HepG2 (cell line): ENCODE data around the gene DPEP2NB. TPM values are rescaled to one million over a fixed set of nuclear protein-coding genes. Genes with fewer than 3 reads are reported as not detected.
A peak's percentile ranks its signal among the peaks of the same experiment; 100 is the strongest.

Experiments used
- EED ChIP-seq: sonication (generic); formaldehyde crosslinking; IDR thresholded peaks from 2 replicates; pipeline ENCODE4 v1.5.0; 2020; ENCODE audit warnings: mild to moderate bottlenecking, missing genetic modification reagents
- GATAD2A ChIP-seq: IDR thresholded peaks from 2 replicates; pipeline ENCODE4 v1.6.1; 2016
- HOXA5 ChIP-seq: sonication (generic); formaldehyde crosslinking; IDR thresholded peaks from 2 replicates; pipeline ENCODE4 v1.4.0; 2020; ENCODE audit warnings: missing genetic modification reagents
- REPIN1 ChIP-seq: sonication (generic); formaldehyde crosslinking; IDR thresholded peaks from 2 replicates; pipeline ENCODE4 v1.8.0; 2022; ENCODE audit warnings: missing genetic modification reagents, low read depth, mild to moderate bottlenecking, borderline replicate concordance
- SNAI1 ChIP-seq: sonication (generic); formaldehyde crosslinking; IDR thresholded peaks from 2 replicates; pipeline ENCODE4 v1.5.0; 2020; ENCODE audit warnings: mild to moderate bottlenecking, missing genetic modification reagents, borderline replicate concordance
- ZFP1 ChIP-seq: IDR thresholded peaks from 2 replicates; pipeline ENCODE4 v1.6.1; 2016
- ZFY ChIP-seq: sonication (generic); formaldehyde crosslinking; IDR thresholded peaks from 2 replicates; pipeline ENCODE4 v1.4.0; 2020; ENCODE audit warnings: missing genetic modification reagents
- ZNF263 ChIP-seq: sonication (generic); formaldehyde crosslinking; IDR thresholded peaks from 2 replicates; pipeline ENCODE4 v1.4.0; 2020; ENCODE audit warnings: missing genetic modification reagents
- ZNF343 ChIP-seq: sonication (generic); formaldehyde crosslinking; IDR thresholded peaks from 2 replicates; pipeline ENCODE4 v1.4.0; 2020; ENCODE audit warnings: mild to moderate bottlenecking, missing genetic modification reagents
- ZNF383 ChIP-seq: sonication (generic); formaldehyde crosslinking; IDR thresholded peaks from 2 replicates; pipeline ENCODE4 v1.4.0; 2020; ENCODE audit warnings: missing genetic modification reagents, mild to moderate bottlenecking, borderline replicate concordance
- ZNF496 ChIP-seq: sonication (generic); formaldehyde crosslinking; IDR thresholded peaks from 2 replicates; pipeline ENCODE4 v1.8.1; 2023; ENCODE audit warnings: mild to moderate bottlenecking, moderate library complexity, missing genetic modification reagents; ENCODE audit not compliant: insufficient replicate concordance
- ZNF614 ChIP-seq: IDR thresholded peaks from 2 replicates; pipeline ENCODE4 v1.6.1; 2018; ENCODE audit warnings: missing biosample characterization, missing genetic modification reagents, inconsistent platforms, borderline replicate concordance
- ZNF777 ChIP-seq: sonication (generic); formaldehyde crosslinking; IDR thresholded peaks from 2 replicates; pipeline ENCODE4 v1.4.0; 2020; ENCODE audit warnings: missing genetic modification reagents
- ZNF790 ChIP-seq: sonication (generic); formaldehyde crosslinking; IDR thresholded peaks from 2 replicates; pipeline ENCODE4 v1.8.0; 2022; ENCODE audit warnings: missing genetic modification reagents, mild to moderate bottlenecking, borderline replicate concordance
- ZNF792 ChIP-seq: IDR thresholded peaks from 2 replicates; pipeline ENCODE4 v1.6.1; 2016
- polyA plus RNA-seq, 8 experiments: library from polyadenylated mRNA; depleted of rRNA in 3 of 8; stranded (reverse) in 7 of 8; unstranded in 1 of 8; fragments of >200 nt; fragmentation: Illumina TruSeq in 4 of 8; extraction: Trizol in 4 of 8; gene quantifications; 2 replicates each; pipeline versions ENCODE4 v1.2.1 to v1.2.3, GENCODE V29; 2011 to 2016; ENCODE audit warnings: low read depth in 4 of 8, missing spikeins in 1 of 8, mixed read lengths in 1 of 8; ENCODE audit not compliant: insufficient read depth in 1 of 8
- total RNA-seq, 5 experiments: library from RNA; depleted of rRNA; stranded (reverse); fragments of >200 nt; fragmentation: Illumina TruSeq; extraction: Trizol; gene quantifications; 2 replicates each; pipeline ENCODE4 v1.2.3, GENCODE V29; 2016; ENCODE audit warnings: low read depth in 1 of 5
- TF ChIP-seq, protein P1 (sequence below): sonication (generic); formaldehyde crosslinking; IDR thresholded peaks from 2 replicates; pipeline ENCODE4 v1.9.0; 2021; ENCODE audit warnings: missing genetic modification reagents, mild to moderate bottlenecking, borderline replicate concordance
- TF ChIP-seq, protein P2 (sequence below): sonication (generic); formaldehyde crosslinking; IDR thresholded peaks from 2 replicates; pipeline ENCODE4 v1.8.1; 2023; ENCODE audit warnings: mild to moderate bottlenecking, missing genetic modification reagents
- TF ChIP-seq, protein P3 (sequence below): sonication (generic); formaldehyde crosslinking; IDR thresholded peaks from 2 replicates; pipeline ENCODE4 v1.8.0; 2022; ENCODE audit warnings: mild to moderate bottlenecking, missing genetic modification reagents
- TF ChIP-seq, protein P4 (sequence below): IDR thresholded peaks from 2 replicates; pipeline ENCODE4 v1.6.1; 2016; ENCODE audit warnings: control low read depth
- TF ChIP-seq, protein P5 (sequence below): sonication (generic); formaldehyde crosslinking; IDR thresholded peaks from 2 replicates; pipeline ENCODE4 v1.4.0; 2020; ENCODE audit warnings: missing genetic modification reagents
- TF ChIP-seq, protein P6 (sequence below): sonication (generic); formaldehyde crosslinking; IDR thresholded peaks from 2 replicates; pipeline ENCODE4 v1.5.1; 2020; ENCODE audit warnings: missing genetic modification reagents, mild to moderate bottlenecking, borderline replicate concordance

DPEP2NB gene
- total and polyA plus RNA-seq, 2 of the 13 experiments (the other 11 are each of a cell fraction or from before 2014, with no cell fraction given): not detected

DNA sequence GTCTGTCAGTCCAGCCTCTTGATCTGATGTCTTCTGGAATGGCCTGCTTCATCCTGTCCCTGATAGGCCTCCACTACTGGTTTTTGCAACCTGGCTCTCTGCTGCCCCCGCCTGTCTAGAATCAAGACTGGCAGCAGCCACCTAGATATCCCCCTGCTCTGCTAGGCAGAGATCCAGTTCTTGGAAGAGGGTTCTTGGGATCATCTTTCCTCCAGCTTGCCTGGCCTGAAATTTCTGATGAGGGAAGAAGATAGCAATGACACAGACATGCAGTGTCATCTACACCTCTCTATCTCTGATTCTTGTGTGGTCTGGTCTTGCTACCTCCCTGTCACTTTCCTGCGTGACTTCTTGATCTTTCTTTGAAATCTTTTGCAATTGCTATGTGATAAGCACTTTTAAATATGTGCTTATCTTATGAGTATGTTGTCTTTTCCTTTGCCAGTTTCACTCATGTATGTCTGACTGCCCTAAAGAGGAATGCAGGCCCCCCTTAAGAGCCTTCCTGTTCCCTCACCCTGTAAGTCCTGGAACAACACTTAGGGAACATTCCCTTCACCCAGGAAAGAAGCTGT, 49.2 kb upstream of the DPEP2NB start (continued):
- no peak for TF ChIP-seq ZNF777 (CRISPR knock-in tag)
- TF ChIP-seq, protein P1, sequence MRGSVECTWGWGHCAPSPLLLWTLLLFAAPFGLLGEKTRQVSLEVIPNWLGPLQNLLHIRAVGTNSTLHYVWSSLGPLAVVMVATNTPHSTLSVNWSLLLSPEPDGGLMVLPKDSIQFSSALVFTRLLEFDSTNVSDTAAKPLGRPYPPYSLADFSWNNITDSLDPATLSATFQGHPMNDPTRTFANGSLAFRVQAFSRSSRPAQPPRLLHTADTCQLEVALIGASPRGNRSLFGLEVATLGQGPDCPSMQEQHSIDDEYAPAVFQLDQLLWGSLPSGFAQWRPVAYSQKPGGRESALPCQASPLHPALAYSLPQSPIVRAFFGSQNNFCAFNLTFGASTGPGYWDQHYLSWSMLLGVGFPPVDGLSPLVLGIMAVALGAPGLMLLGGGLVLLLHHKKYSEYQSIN (CRISPR knock-in tag): no peak
- 0 out of 2 replicates have a peak, but pooled peaks have one; percentile 49 for TF ChIP-seq HOXA5 (CRISPR knock-in tag)
- no peak for TF ChIP-seq SNAI1
- 0 out of 2 replicates have a peak, but pooled peaks have one; percentile 29 for TF ChIP-seq EED
- TF ChIP-seq ZFY (CRISPR knock-in tag): peak; percentile 65
- peak; percentile 49; the same call in 1 of the 2 replicates for TF ChIP-seq ZNF263 (CRISPR knock-in tag)
- TF ChIP-seq, protein P2, sequence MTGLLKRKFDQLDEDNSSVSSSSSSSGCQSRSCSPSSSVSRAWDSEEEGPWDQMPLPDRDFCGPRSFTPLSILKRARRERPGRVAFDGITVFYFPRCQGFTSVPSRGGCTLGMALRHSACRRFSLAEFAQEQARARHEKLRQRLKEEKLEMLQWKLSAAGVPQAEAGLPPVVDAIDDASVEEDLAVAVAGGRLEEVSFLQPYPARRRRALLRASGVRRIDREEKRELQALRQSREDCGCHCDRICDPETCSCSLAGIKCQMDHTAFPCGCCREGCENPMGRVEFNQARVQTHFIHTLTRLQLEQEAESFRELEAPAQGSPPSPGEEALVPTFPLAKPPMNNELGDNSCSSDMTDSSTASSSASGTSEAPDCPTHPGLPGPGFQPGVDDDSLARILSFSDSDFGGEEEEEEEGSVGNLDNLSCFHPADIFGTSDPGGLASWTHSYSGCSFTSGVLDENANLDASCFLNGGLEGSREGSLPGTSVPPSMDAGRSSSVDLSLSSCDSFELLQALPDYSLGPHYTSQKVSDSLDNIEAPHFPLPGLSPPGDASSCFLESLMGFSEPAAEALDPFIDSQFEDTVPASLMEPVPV (CRISPR knock-in tag): no peak
- no peak for TF ChIP-seq ZFP1 (CRISPR knock-in tag)
- TF ChIP-seq ZNF792 (CRISPR knock-in tag): 0 out of 2 replicates have a peak, but pooled peaks have one; percentile 22
- no peak for TF ChIP-seq ZNF343 (CRISPR knock-in tag)
- TF ChIP-seq, protein P3, sequence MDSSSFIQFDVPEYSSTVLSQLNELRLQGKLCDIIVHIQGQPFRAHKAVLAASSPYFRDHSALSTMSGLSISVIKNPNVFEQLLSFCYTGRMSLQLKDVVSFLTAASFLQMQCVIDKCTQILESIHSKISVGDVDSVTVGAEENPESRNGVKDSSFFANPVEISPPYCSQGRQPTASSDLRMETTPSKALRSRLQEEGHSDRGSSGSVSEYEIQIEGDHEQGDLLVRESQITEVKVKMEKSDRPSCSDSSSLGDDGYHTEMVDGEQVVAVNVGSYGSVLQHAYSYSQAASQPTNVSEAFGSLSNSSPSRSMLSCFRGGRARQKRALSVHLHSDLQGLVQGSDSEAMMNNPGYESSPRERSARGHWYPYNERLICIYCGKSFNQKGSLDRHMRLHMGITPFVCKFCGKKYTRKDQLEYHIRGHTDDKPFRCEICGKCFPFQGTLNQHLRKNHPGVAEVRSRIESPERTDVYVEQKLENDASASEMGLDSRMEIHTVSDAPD: no peak
- TF ChIP-seq ZNF790 (CRISPR knock-in tag): no peak
- TF ChIP-seq, protein P4, sequence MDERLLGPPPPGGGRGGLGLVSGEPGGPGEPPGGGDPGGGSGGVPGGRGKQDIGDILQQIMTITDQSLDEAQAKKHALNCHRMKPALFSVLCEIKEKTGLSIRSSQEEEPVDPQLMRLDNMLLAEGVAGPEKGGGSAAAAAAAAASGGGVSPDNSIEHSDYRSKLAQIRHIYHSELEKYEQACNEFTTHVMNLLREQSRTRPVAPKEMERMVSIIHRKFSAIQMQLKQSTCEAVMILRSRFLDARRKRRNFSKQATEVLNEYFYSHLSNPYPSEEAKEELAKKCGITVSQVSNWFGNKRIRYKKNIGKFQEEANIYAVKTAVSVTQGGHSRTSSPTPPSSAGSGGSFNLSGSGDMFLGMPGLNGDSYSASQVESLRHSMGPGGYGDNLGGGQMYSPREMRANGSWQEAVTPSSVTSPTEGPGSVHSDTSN (CRISPR knock-in tag): peak; percentile 18; the same call in 1 of the 2 replicates
- no peak for TF ChIP-seq ZNF496 (CRISPR knock-in tag)
- peak; percentile 54; the same call in 1 of the 2 replicates for TF ChIP-seq GATAD2A (CRISPR knock-in tag)
- TF ChIP-seq, protein P5, sequence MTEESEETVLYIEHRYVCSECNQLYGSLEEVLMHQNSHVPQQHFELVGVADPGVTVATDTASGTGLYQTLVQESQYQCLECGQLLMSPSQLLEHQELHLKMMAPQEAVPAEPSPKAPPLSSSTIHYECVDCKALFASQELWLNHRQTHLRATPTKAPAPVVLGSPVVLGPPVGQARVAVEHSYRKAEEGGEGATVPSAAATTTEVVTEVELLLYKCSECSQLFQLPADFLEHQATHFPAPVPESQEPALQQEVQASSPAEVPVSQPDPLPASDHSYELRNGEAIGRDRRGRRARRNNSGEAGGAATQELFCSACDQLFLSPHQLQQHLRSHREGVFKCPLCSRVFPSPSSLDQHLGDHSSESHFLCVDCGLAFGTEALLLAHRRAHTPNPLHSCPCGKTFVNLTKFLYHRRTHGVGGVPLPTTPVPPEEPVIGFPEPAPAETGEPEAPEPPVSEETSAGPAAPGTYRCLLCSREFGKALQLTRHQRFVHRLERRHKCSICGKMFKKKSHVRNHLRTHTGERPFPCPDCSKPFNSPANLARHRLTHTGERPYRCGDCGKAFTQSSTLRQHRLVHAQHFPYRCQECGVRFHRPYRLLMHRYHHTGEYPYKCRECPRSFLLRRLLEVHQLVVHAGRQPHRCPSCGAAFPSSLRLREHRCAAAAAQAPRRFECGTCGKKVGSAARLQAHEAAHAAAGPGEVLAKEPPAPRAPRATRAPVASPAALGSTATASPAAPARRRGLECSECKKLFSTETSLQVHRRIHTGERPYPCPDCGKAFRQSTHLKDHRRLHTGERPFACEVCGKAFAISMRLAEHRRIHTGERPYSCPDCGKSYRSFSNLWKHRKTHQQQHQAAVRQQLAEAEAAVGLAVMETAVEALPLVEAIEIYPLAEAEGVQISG (CRISPR knock-in tag): 0 out of 2 replicates have a peak, but pooled peaks have one; percentile 48
- peak; percentile 29; the same call in 1 of the 2 replicates for TF ChIP-seq REPIN1 (CRISPR knock-in tag)
- TF ChIP-seq, protein P6, sequence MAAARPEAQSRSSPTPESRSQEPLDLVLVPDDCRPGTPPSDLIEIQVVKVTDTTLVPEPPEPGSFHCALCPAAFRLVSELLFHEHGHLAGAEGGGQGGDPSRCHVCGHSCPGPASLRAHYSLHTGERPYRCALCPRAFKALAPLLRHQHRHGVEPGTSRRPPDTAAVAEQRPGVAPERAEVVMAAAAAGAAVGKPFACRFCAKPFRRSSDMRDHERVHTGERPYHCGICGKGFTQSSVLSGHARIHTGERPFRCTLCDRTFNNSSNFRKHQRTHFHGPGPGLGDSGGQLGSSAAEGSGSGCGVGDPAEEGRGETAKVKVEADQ: no peak
- no peak for TF ChIP-seq ZNF383
- TF ChIP-seq ZNF614 (CRISPR knock-in tag): peak; percentile 56; the same call in 1 of the 2 replicates
